GM18867 (cell line): ENCODE measurements around the gene MAPKAPK3.

Source experiments
- ATAC-seq: cut with Tn5 transposase; IDR thresholded peaks from one replicate; pipeline ENCODE4 v1.9.1; 2021; ENCODE audit warnings: mild to moderate bottlenecking, moderate library complexity; ENCODE audit not compliant: unreplicated experiment

The MAPKAPK3 gene

DNA sequence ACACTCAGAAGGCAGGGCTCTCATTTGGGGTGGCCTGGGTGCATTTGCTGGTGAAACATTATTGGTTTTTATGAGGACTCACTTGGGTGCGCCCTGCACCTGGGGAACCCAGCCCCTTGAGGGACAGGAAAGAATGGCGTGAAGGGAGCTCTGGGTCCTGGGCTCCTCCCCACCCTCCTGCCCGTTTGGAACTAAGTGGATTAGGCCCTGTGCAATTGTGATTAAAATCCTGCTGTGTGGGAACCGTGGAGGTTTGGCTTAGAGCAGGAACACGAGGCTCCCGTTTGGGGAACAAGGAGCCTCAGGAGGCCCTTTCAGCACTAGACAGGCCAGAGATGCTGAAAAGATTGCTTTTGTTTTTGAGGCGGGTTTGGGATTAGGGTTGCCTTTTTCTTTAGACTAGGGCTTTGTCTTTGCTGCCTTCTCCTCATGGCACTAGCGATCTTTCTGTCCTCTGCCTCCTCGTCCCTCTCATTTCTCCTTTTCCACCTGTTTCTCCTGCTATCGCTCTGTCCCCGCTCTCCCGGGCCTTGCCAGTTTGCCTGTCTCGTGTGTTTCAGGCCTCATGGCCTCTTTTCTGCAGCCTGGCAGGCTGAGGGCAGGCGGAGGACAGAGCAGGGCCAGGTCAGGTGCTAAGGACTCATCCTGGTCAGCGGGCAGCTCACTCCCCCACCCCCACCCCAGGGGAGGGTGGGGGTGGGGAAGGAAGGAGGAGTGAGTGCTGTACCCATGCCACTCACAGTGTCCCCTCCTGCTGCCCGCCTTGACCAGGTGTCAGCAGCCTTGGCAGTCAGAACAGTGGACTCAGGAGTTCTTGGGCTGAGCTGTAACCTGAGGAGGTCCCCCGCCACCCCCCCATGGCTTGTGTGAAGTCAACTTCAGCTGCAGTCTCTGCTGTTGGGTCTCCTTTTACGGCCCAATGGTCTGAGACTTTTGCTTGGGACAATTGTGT lies 8.6 kb downstream of the MAPKAPK3 start:
- no peak for ATAC-seq

DNA sequence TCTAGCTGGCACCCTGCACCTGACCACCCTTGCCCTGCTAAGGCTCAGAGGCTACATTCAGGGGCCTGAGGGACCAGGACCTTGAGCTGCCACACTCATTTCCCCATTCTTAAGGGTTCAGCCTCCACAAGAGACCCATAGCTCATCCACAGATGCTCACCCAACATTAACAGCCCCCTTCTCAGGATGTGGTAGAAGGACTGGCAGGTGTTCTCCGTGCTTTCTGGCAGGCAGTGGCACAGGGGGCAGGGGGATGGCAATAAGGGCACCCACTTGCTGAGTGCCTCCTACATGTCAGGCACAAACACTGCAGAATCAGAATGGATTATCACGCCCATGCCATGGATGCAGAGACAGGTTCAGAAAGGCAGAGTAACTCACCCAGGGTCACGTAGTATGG lies 9.4 kb downstream of the MAPKAPK3 start:
- no peak for ATAC-seq

DNA sequence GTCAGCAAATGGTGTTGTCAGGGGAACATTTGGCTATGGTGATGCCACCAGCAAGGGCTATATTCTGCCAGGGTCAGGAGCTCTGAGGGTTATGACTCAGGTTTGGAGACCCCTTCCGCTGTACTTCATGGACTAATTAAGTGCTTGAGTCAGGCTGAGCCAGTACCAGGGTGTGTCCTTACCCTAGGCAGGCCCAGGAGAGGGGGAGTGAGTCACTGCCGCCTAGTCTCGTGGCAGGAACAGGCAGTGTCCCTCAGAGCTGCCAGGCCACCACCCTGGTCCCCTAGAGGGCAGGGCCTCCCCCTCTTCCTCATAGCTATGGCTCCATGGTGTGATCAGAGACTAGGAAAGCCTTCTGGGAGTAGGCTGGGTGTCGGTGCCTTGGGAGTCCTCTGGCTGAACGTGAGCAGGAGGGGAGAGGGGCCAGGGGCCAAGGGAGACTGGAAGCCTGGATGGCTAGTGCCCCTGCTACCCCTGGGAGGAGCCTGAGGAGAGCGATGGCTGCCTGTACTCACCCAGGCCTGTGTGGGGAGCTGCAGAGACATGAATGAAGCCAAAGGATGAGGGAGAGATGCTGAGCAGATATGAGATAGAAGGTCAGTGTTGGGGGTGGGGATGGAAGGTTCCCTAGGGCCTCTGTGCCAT lies 10.6 kb downstream of the MAPKAPK3 start:
- no peak for ATAC-seq

DNA sequence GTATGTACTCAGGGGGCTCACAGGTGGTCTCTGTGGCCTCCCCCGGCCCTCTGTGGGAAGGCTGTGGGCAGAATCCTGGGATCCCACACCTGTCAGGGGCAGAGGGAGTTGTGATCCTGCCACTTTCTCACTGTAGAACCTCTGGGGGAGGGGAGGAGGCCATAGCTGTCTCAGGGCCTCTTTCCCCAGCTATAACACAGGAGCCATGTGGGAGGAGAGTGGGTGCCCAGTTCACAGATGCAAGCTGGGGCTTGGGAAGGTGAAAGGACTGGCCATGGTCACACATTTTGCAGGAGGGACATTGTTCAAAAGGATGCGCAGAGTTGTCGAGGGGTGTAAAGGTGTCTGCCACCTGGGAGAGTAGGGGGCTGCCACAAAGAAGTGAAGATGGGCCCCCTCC lies 11.7 kb downstream of the MAPKAPK3 start:
- no peak for ATAC-seq

DNA sequence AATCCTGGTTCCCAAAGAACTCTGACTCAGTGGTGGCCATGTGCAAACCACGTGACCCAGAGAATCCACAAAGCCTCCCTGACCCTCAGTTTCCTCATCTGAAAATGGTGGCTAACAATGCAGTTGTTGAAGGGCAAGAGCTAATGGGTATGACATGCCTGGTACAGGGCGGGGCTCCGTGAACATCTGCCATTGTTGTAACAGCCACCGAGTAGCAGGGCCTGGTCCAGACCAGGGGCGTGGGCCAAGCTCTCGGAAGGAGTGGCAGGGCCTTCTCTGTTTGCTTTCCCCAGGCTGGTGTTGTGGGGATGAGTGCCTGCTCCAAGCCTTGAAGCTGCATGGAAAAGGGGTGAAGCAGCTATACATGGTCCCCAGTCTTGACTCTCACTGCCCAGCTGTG lies 13.4 kb downstream of the MAPKAPK3 start:
- ATAC-seq = no peak

DNA sequence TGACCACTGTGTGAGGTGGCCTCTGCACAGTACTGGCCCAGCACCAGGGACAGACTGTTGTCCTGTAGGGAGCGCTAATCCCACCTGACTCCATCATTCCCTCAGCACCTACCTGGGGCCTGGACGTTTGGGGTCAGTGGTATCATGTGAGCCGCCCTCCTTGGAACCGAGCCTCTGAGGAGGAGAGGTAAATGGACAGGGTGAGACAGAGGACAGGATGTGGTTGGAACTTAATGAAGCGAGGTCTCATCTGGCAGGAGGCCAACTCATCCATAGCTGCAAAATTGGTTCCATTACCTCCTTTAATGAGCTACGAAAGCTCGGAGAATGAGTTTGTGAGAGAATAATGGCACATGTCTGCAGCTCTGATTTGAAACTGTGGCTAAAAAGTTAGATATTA lies 13.9 kb downstream of the MAPKAPK3 start:
- no peak for ATAC-seq

DNA sequence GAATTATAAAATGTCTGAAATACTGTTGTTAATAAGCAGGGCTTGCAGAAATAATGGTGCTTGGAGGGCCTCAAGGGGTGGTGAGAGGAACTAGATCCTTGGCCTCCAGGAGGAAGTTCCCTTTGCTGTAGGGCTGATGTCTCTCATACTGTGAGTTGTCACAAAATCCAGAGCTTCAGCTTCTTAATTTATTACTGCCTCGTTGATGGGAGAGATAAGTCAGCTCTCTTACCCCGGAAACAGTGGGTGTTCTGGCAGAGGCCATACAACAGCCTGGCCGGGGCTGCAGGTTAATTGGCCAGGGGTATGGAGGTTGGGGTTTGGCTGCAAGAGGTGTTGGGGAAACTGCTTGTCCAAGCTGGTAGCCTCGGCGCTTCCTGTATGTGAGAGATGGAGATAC lies 15.5 kb downstream of the MAPKAPK3 start:
- no peak for ATAC-seq

DNA sequence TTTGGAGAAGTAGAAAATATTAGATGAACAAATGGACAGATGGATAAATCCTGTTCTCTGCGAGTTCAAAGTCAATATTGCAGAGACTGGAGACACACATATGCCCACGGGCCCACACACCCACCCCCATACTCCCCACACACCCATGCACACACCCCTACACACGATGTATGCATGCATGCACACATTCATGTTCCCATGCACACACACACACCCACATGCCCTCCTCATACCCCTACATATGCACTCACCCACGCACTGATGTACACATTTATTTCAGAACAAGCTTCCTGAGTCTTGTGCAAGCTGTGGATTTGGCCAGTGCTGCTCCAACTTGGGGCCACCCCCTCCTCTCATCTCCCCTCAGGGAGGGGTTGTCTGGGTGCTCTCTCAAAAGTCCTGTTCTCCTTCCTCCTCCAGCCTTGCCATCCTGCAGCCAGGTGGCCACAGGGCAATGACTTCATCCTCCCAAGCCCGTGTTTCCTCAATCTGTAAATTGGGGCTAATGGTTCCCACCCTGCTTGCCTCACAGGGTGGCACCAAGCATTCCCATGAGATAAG lies 16.4 kb downstream of the MAPKAPK3 start:
- ATAC-seq = no peak

DNA sequence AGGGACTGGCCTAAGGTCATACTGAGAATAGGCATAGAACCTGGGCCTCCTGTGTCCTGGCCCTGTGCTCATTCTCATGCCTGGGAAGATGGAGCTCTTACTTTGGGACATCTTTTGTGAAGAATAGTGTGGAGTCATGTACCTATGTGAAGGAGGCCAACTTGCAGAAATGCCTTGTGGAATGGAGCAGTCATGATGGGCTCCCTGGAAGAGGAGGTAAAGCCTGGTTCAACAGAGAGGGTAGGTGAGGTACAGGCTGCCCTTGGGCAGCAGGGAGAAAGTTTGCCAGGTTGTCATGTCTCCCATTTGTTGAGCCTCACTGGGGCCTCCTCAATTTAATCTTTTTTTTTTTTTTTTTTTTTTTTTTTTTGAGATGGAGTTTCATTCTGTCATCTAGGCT lies 18.1 kb downstream of the MAPKAPK3 start:
- ATAC-seq = no peak

DNA sequence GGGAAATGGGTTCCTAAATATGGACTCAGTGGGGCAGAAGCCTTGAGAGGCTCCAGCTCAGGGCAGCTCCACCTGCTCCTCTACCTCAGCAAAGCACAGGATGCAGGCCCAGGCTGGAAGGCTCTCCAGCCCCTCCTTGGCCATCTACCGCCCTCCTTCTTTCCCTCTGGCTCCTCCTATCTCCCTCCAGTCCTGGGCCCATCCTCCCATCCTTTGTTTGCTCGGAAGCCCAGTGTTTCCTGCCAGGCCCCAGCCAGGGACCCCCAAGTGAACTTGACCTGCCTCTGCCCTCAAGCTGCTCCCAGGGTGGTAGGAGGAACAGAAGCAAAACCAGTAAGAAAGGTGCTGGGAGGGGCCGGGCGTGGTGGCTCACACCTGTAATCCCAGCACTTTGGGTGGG lies 20.1 kb downstream of the MAPKAPK3 start:
- no peak for ATAC-seq

DNA sequence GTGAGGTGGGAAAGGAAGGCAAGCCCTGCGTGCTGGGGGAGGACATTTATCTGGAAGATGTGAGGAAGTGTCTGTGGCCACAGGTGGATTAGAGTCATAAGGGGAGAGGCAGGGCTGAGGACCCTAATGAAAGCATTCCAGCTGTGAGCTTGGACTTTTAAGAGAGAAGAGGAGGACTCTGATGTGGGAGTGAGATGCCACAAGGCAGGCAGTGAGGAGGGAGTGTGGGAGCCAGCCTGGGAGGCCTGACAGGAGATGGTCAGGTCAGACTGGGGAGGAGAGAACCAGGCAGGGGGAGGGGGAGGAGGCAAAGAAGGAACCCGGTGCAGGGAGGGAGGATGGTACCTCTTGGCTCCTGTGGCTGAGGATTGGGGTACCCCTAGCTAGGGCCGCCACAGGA lies 21.0 kb downstream of the MAPKAPK3 start:
- no peak for ATAC-seq

DNA sequence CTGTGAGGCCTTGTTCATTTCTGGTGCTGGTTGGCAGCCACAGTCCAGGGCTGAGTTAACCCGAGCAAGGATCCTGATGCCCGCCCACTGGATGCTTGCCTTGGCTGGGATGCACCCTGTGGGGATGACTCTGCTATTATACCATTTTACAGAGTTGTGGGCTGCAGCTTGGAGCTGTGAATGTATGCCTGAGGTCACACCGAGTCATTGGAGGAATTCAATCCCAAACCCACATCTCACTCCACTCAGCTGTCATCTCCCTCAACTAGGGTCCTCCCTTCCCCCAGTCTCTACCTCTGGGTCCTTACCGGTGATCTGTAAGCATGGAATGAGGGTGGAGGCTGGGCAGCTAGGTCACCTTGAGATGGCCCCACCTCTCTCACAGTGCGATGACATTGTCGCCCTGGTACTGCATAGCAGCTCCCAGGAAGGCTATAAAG lies 22.1 kb downstream of the MAPKAPK3 start:
- ATAC-seq = no peak

DNA sequence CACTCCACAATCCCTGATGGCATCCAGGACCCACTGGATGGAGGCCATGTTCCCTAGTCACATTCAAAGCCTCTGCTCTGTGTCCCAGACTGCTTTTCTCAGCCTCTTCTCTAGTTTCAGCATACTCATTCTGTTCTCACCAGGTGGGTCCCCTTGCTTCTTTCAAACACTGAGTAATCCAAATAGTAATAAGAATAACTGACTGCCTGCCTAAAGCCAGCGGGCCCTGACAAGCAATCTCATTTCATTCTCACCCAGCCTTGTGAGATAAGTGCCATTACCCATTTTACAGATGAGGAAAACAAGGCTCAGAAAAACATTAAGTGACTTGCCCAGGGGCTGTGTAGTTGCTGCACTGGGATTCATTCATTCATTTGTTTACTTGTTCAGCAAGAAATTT lies 25.4 kb downstream of the MAPKAPK3 start:
- ATAC-seq = no peak

DNA sequence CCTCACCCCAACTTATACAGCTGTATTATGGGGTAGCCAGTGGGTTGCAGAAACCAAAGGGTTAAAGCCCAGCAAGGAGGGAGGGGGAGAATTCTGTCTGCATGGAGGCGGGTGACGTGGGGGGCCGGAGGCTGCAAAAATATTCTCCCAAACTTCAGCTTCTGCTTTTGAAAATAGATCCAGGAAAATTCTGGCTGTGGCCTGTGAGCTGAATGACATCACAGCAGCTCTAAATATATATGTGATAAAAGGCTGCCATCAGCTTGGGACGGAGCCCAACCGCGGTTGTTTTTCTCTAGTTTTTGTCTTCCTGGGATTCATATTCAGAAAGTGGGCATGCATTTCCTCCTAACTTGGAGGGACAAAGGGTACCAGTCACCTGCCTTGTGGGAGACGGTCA lies 27.6 kb downstream of the MAPKAPK3 start:
- ATAC-seq = no peak

DNA sequence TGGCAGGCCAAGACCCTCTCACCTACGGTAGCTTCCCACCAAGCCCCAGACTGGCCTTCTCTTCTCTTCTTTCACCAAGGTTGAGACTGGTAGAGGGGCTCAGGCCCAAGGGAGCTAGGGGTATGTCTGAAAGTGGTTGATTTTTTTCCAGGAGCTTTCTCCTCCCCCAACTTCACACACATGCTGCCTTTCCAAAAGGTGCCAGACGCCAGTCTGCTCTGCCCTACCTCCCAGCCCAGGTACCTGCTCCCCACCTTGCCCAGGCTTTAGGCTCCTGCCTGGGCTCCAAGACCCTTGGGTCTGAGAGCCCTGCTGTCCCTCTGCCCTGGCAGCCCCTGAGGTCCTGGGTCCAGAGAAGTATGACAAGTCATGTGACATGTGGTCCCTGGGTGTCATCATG lies 28.4 kb downstream of the MAPKAPK3 start:
- no peak for ATAC-seq

DNA sequence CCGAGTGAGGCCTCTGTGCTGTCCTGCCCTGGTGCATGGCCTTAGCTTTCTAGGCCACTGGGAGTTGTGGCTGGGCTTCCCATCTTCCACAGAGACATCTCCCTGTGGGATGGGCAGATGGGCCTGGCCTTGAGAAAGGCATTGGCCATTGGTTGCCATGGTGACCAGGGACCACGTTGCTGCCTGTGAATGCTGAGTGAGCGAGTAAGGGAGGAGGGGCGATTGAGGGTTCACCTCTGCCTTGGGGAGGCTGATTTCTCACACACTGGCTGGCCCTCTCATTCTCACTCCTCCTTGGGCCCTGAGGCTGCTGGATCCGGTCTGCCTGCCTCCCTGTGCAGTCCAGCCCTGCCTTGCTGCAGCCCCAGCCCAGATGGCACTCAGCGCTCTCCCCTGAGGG lies 31.4 kb downstream of the MAPKAPK3 start:
- ATAC-seq = no peak

DNA sequence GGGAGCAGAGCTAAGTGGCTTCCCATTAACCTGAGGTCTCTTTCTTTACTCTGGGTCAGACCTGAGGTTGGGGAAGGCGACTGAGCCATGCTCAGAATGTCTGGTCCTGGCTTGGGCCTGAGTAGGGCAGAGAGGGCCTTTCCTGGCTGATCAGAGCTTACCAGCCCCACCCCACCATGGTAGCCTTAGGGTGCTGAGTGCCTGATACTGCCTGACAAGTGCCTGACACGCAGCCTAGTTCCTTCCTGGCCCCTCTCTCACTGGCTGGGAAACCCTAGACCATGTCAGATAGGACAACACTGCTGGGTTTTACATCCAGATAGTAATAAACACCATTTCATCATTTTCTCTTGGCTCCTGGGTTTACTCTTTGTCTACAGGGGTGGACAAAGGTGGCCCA lies 32.0 kb downstream of the MAPKAPK3 start:
- ATAC-seq = no peak

DNA sequence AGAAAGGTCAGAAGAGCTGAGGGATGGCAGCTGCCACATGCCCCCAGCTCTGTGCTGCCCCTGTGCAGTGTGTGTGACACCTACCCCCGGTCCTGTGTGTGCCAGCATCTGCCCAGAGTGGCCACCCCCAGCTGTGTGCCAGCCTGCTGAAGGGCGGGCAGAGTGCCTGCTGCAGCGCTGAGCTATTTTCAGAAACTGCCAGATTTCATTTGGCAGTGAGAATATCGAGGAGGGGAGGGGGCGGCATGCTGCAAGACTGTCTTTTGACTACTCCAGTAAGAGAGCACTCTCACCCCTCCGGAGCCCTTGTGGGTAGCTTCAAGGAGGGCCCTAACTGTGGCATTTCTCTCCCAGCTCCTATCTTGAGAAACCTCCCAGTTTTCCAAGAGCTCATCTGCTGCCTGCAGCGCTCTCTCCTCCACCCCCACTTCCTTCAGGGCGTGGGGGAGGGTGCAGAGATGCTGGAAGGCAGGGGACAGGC lies 32.5 kb downstream of the MAPKAPK3 start:
- ATAC-seq = no peak

DNA sequence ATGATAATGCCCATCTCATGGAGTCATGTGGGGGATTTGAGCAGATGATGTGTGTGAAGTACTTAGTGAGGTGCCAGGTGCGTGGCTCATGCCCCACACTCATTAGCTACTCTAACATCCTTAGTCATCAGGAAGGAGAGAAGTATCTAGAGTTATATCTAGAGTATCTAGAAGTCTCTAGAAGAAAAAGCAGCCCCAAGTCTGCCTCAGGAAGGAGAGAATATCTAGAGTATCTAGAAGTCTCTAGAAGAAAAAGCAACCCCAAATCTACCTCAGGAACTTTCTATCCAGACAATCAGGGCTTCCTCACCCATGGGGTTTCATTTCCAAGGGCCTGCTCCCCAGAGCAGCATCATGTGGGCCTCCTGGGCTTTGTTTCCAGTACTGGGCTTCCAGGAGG lies 33.1 kb downstream of the MAPKAPK3 start:
- ATAC-seq = no peak

DNA sequence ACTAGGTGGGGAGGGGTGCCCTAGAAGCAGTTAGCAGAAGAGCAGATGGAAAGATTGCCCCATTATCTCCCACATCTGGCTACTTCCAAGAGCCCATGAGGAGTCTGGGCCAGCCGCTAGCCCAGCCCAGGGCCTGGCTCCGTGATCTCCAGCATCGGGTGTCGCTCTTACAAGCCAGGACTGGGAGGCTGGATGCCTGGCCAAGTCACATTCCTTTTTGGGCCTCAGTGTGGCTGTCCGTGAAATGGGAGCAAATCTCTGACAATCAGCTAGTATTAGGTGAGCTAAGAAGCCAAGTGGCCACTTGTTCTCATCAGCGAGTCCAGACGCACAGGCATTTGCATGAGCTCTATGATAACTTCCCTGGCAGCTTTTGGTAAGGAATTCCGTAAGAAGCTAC lies 34.5 kb downstream of the MAPKAPK3 start:
- ATAC-seq = no peak

DNA sequence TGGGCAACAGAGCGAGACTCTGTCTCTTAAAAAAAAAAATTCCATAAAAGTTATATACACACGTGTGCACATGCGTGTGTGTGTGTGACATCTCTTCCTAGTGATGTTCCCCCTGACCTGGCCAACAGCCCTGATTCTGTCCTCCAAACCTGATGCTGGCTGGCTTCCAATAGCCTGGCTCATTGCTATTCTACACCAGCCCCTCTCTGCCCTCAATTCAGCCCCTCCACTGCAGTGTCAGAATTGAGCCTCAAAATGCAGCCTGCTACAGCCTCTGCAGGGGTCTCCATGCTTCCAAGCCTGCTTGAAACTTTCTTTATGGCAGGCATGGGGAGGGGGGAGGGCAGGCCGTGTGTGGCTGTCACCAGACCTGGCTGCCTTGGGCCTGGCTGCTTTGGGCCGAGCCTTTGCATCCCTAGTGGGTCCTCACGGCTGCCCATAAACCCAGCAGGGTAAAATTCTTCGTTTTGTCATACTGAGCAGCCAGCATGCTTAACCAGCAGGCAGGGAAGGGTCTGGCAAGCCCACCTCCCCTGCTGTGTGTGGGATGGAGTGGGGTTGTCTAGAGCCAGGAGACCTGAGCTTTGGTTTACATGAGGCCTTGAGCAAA lies 35.1 kb downstream of the MAPKAPK3 start:
- ATAC-seq = no peak
